Gastroesophageal sphincter (tissue), 4 donors: ENCODE results near the gene GALNT17. TPM values are rescaled to one million over a fixed set of nuclear protein-coding genes. Genes with fewer than 3 reads are reported as not detected.

Experiments
- ATAC-seq: fragments of 150-250 bp; one replicate; pipeline ENCODE4 v1.9.1; 2016; ENCODE audit warnings: mild to moderate bottlenecking, moderate library complexity
- H3K27ac ChIP-seq, 4 donors: fragments of 200-600 bp; sonication (generic) in 3 of 4; 1 replicate in 3 of 4; 2 replicates in 1 of 4; pipeline ENCODE4 v1.5.1; 2016 to 2019
- H3K27me3 ChIP-seq: fragments of 200-600 bp; sonication (generic); one replicate; pipeline ENCODE4 v1.5.1; 2019
- H3K36me3 ChIP-seq, 2 donors: fragments of 200-600 bp; sonication (generic); one replicate each; pipeline ENCODE4 v1.5.1; 2019; ENCODE audit warnings: control low read depth in 1 of 2
- H3K4me1 ChIP-seq, 3 donors: fragments of 200-600 bp; sonication (generic); 1 replicate in 2 of 3; 2 replicates in 1 of 3; pipeline ENCODE4 v1.5.1; 2016 to 2019; ENCODE audit warnings: control low read depth in 2 of 3
- H3K4me3 ChIP-seq, 2 donors: fragments of 200-600 bp; sonication (generic); one replicate each; pipeline ENCODE4 v1.5.1; 2019; ENCODE audit warnings: mild to moderate bottlenecking in 1 of 2, moderate library complexity in 1 of 2
- H3K9me3 ChIP-seq, 3 donors: fragments of 200-600 bp; sonication (generic); one replicate each; pipeline ENCODE4 v1.5.1; 2017 to 2019; ENCODE audit warnings: control low read depth in 2 of 3
- EP300 ChIP-seq: sonication (generic); formaldehyde crosslinking; IDR thresholded peaks from one replicate; pipeline ENCODE4 v1.6.1; 2017; ENCODE audit warnings: antibody characterized with exemption, mild to moderate bottlenecking
- POLR2A ChIP-seq, 2 donors: fragments of 450-650 bp; IDR thresholded peaks; one replicate each; pipeline ENCODE4 v1.6.1; 2017; ENCODE audit warnings: antibody characterized with exemption in 2 of 2, mild to moderate bottlenecking in 2 of 2, moderate library complexity in 1 of 2
- POLR2AphosphoS5 ChIP-seq: sonication (generic); formaldehyde crosslinking; IDR thresholded peaks from one replicate; pipeline ENCODE4 v1.6.1; 2017; ENCODE audit warnings: antibody characterized with exemption
- WGBS, 2 donors: methylation state at CpG; one replicate each; pipeline ENCODE4 v1.1.5; 2018; ENCODE audit warnings: low coverage in 1 of 2; 5-methylcytosine and 5-hydroxymethylcytosine counted together
- total RNA-seq, 4 donors: library from RNA; depleted of rRNA; stranded (reverse); fragments of >200 nt; gene quantifications; one replicate each; pipeline ENCODE4 v1.1.0, GENCODE V29; 2016
- TF ChIP-seq, protein P1 (sequence below), 4 experiments: fragments of 200-600 bp in 2 of 4; fragments of 450-650 bp in 2 of 4; sonication (generic) in 1 of 4; IDR thresholded peaks; one replicate each; pipeline ENCODE4 v1.5.1; 2017 to 2019; ENCODE audit warnings: antibody characterized with exemption in 4 of 4, mild to moderate bottlenecking in 2 of 4, moderate library complexity in 2 of 4

The GALNT17 gene
- total RNA-seq: 10 to 100 TPM; 16.7 to 93.2 (median 34.8) TPM

GRCh38 chr7:71132127-71132376 lies at the start of gene GALNT17:
Gene GALNT17 (plus strand): TSS chr7:71132144.
- no CpG with 5 or more reads among the region's 34 CpGs for WGBS, 2 donors
- peaks cover 0 to 55% (median 0%) of the 10 kb centered on the region in 3 donors for H3K4me1 ChIP-seq
- H3K9me3 ChIP-seq: no peaks in the 10 kb centered on the region
- no peak for ATAC-seq
- no peaks in the 10 kb centered on the region for H3K36me3 ChIP-seq
- H3K27me3 ChIP-seq: peaks cover 22% of the 10 kb centered on the region
- peak within 1 kb of the TSS; percentile 53 to 81 for H3K4me3 ChIP-seq
- peak within 1 kb of the TSS; percentile 37 to 93 (median 82) for H3K27ac ChIP-seq
- no peak for TF ChIP-seq EP300
- TF ChIP-seq, protein P1, sequence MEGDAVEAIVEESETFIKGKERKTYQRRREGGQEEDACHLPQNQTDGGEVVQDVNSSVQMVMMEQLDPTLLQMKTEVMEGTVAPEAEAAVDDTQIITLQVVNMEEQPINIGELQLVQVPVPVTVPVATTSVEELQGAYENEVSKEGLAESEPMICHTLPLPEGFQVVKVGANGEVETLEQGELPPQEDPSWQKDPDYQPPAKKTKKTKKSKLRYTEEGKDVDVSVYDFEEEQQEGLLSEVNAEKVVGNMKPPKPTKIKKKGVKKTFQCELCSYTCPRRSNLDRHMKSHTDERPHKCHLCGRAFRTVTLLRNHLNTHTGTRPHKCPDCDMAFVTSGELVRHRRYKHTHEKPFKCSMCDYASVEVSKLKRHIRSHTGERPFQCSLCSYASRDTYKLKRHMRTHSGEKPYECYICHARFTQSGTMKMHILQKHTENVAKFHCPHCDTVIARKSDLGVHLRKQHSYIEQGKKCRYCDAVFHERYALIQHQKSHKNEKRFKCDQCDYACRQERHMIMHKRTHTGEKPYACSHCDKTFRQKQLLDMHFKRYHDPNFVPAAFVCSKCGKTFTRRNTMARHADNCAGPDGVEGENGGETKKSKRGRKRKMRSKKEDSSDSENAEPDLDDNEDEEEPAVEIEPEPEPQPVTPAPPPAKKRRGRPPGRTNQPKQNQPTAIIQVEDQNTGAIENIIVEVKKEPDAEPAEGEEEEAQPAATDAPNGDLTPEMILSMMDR (IDR thresholded peaks at IDR 0.05): no peak
- no peak for TF ChIP-seq POLR2AphosphoS5
- TF ChIP-seq POLR2A (IDR thresholded peaks at IDR 0.05): no peak

DNA sequence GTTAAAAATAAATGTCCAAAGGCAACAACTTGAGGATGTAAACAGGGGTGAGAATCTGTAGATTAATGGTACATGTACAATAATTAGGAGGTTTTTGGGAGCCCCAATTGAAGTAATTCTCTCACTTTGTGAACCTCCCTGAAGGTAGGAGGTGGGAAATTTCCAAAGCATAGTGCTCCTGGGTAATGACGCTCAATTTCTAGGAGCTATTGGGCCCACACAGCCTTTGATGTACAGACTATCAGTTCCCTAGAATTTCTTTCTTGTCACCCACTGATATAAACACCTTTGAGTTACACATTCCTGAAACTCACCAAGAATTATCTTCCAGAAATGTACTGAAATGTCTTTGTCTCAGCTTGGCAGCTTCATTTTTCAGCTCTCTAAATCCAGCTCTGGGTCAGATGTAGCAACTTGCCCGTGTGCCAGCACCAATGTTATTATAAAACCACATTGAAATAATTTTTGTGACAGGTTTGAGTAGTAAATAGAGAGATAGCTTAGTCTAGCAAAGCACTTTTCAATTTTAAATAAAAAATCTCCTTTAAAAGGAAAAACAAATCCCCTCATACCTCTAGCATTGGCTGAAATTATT lies 36.6 kb upstream of the GALNT17 start:
- no peaks in the 10 kb centered on the region for H3K4me1 ChIP-seq
- H3K4me3 ChIP-seq: no peak overlapping the region
- H3K36me3 ChIP-seq: no peaks in the 10 kb centered on the region
- ATAC-seq: no peak
- 33 to 50% methylated on average over 1 to 2 of the region's 2 CpGs for WGBS, 2 donors
- no peak overlapping the region for H3K27ac ChIP-seq
- H3K27me3 ChIP-seq: no peaks in the 10 kb centered on the region
- TF ChIP-seq EP300 (no peak), POLR2A (IDR thresholded peaks at IDR 0.05) (no peak), POLR2AphosphoS5 (no peak)
- TF ChIP-seq, protein P1 (IDR thresholded peaks at IDR 0.05): no peak
- H3K9me3 ChIP-seq: peaks cover 0 to 11% (median 0%) of the 10 kb centered on the region in 3 donors

DNA sequence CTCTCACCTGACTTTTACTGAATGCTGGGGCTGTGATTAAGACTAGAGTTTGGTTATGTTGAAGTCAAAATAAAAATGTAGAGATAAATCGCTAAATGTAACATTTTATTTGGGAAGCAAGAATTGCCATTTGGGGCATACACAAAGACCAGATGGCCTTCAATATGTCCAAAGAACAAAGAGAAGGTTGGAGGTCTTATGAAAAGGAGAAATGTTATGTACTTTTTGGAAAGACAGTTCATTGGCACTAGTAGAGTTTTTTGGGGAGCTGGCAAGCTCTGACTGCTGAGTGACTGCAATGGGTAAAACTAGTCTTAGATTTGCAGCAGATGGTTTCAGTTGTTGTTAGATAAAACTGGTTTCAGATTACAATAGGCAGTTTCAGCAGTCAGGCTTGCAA lies 35.6 kb upstream of the GALNT17 start:
- ATAC-seq: no peak
- 94 to 100% methylated on average over 1 of the region's 1 CpG for WGBS, 2 donors
- H3K27ac ChIP-seq: no peak overlapping the region
- H3K36me3 ChIP-seq: no peaks in the 10 kb centered on the region
- H3K4me1 ChIP-seq: no peaks in the 10 kb centered on the region
- H3K27me3 ChIP-seq: no peaks in the 10 kb centered on the region
- TF ChIP-seq POLR2A (IDR thresholded peaks at IDR 0.05) (no peak), EP300 (no peak), POLR2AphosphoS5 (no peak)
- TF ChIP-seq, protein P1 (IDR thresholded peaks at IDR 0.05): no peak
- H3K9me3 ChIP-seq: peaks cover 0 to 13% (median 0%) of the 10 kb centered on the region in 3 donors
- H3K4me3 ChIP-seq: no peak overlapping the region

GRCh38 chr7:71106226-71106625 lies 25.7 kb upstream of the GALNT17 start:
- ATAC-seq: no peak
- Histone ChIP-seq H3K36me3 (no peaks in the 10 kb centered on the region), H3K27me3 (no peaks in the 10 kb centered on the region), H3K9me3 (peaks cover 0 to 7% (median 0%) of the 10 kb centered on the region in 3 donors), H3K4me3 (no peak overlapping the region), H3K4me1 (no peaks in the 10 kb centered on the region), H3K27ac (no peak overlapping the region)
- WGBS, 2 donors: 83 to 100% methylated on average over 1 to 4 of the region's 4 CpGs
- TF ChIP-seq EP300 (no peak), POLR2A (IDR thresholded peaks at IDR 0.05) (no peak), POLR2AphosphoS5 (no peak)
- TF ChIP-seq, protein P1 (IDR thresholded peaks at IDR 0.05): no peak

DNA sequence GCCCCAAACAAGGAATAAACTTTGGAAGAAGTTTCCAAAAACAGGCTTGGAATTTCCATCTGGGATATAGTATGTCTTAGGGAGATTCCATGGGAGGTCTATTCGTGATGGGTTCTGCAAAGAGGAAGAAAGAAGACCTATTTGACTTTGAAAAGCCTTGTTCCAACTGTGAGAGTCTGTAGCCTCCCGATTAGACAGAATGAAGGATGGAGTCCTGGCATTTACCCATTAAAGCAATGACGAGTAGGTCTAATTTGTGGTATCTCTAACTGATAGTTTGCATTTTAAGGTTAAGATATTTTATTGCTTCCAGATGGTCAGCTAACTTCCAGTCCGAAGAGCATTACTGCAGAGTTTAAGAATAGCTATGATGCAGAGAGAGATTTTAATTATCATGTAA lies 19.5 kb upstream of the GALNT17 start:
- Histone ChIP-seq H3K4me3 (no peak overlapping the region), H3K36me3 (no peaks in the 10 kb centered on the region), H3K9me3 (no peaks in the 10 kb centered on the region), H3K4me1 (no peaks in the 10 kb centered on the region), H3K27ac (no peak overlapping the region), H3K27me3 (no peaks in the 10 kb centered on the region)
- TF ChIP-seq POLR2AphosphoS5 (no peak), EP300 (no peak), POLR2A (IDR thresholded peaks at IDR 0.05) (no peak)
- TF ChIP-seq, protein P1 (IDR thresholded peaks at IDR 0.05): no peak
- no peak for ATAC-seq
- WGBS, 2 donors: 20 to 49% methylated on average over 3 to 4 of the region's 4 CpGs
